COLO829 (cell line): ENCODE data around the gene TSTD1.
A peak's percentile ranks its signal among the peaks of the same experiment; 100 is the strongest.
"Not testable (repeated sequence)": the region's sequence is repeated elsewhere in the genome, so short reads cannot be mapped to it uniquely, and the experiment has no call there.

Experiments used
- DNase-seq: peaks from one replicate; pipeline ENCODE4 v3.0.0; 2012; ENCODE audit warnings: low spot score

TSTD1 gene

GRCh38 chr1:161007369-161007768 is 31.4 kb downstream of the TSTD1 start:
- no peak for DNase-seq

- no peak for DNase-seq
These were observed 32.2 kb downstream of the TSTD1 start for GRCh38 chr1:161006563-161006962.

GRCh38 chr1:161001525-161001924 is 37.2 kb downstream of the TSTD1 start:
- no peak for DNase-seq

- DNase-seq, result no peak
These were observed 37.9 kb downstream of the TSTD1 start for GRCh38 chr1:161000736-161001480.

GRCh38 chr1:160999376-160999775 is 39.4 kb downstream of the TSTD1 start:
- DNase-seq, result no peak

- DNase-seq, result peak; percentile 85
These were observed 41.3 kb downstream of the TSTD1 start for GRCh38 chr1:160997323-160998038.

GRCh38 chr1:160996178-160996577 is 42.6 kb downstream of the TSTD1 start:
- DNase-seq, result peak; percentile 90

GRCh38 chr1:160993544-160994193 is 45.1 kb downstream of the TSTD1 start:
- peak; percentile 38 for DNase-seq

- DNase-seq, result not testable (repeated sequence)
These were observed 46.7 kb downstream of the TSTD1 start for GRCh38 chr1:160992036-160992435.
